Stimulated activated CD4-positive, alpha-beta T cell treated with anti-CD3 and anti-CD28 coated beads, Interleukin-2, amount 100 ng/mL, for 4 hours (primary cell): Measurements from ENCODE around the gene OPCML.

Source experiments
- DNase-seq: peaks from one replicate; pipeline ENCODE4 v3.0.0-alpha.2; 2020; ENCODE audit warnings: low read depth

OPCML gene

DNA sequence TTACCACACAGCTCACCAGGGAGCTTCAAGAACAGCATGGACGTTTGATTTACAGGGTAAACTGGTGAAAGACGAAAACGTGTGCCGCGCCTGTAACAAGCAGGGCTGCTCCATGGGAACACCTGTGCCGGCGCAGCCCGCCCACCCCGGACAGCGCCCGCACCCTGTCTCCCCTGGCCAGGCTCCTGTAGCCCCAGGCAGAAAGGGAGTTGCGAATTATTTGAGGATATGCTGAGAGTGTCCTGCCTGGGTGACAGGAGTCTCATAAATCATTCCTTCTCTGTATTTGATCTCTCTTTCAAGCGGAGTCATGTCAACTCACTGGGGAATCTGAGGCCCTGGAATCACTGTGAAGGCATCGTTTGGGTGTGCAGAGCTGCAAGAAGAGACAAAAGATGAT, 804.3 kb downstream of the OPCML start:
- DNase-seq: no peak

DNA sequence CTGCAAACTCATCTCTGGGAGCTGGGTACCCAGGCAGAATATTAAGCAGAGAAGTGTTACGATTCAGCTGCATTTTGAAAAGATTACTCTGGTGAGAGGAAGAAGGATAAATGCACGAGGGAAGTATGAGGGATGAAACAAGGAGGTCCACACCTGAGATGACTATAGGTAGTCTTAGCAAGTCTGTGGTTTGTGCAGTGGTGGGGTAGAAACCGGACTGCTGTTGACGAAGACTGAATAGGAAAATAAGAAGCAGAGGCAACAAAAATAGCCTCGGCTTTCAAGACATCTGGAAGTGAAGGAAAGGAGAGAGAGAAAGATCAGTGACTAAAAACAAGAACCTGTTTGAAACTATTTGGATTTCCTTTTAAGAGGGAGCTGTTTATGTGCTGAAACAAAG, 810.8 kb downstream of the OPCML start:
- DNase-seq: no peak

DNA sequence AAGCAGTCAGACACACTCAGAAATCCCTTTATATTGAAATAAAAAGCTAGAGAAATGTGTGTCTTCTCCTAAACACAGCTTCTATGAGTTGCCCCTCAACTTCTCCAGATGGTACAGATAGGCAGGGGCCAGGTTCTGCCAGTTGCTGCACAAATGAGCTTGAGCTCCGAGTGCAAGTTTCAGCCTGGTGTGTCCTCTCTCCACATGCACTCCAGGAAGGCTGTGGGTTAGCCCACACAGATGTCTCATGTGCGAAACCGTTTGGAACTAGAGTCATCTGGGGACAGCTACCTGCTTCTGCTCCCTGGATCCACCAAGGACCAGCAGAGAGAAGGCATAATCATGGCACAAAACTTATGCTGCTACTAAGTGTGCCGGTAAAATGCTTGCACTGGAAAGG, 812.6 kb downstream of the OPCML start:
- no peak for DNase-seq

DNA sequence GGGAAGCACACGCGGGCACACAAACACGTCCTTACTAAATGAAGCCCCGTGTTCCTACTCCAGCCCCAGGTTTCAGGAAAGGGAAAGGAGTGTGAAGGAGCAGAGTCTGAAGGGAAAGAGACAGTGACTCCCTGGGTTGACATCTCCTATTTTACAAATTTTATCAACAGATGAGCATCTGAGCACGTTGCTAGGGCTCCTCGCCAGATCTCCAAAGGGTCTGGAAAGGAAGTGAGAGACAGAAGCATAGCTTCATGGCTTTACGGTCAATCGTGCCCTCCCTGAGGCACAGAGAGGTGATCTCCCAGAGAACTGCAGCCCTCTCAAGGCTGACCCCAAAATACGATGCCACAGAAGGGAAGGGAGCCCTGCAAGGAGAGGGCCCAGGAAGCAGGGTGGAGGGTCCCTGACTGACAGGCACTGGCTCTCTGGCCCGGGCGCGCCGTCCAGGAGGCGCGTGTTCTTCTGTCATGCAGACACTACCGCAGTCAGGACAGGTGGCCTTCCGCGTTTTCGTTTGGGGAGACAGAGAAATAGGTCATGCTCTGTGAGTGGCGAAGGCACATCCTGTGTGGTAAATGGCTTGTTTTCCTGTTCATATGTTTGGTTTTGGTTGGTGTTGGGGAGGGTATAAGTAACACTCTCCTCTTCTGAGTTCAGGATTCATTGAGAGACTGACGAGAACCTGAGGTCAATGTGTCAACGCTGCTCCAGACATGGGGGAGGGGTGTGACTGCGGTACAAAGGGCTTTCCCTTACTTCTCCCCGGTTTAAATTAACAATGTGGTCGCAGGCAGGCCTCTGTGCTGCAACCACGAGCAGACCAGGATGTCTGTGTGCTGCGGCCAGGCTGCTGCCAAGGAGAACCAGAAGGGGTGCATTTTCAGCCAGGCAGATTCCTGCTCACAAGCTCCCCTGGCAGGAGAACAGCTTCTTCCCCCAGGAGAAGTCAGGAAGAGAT, 813.3 kb downstream of the OPCML start:
- DNase-seq: no peak

DNA sequence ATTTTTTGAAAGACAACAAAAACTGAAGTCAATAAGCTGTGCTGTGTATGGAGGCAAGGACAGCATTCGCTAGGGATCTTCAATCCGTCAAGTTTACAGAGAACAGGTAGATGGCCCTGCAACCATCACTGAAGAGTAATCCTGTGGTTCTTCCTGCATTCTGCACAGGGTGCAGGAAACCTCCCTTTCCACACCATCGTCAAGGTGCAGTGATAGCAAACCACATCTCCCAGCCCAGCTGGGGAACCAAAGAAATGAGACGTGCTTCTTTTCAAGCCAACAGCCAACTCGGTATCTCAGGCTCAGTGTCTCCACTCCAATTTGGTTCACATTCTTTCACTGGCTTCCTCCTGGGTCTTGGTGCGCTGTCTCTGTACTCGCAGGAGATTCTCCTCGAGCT, 814.5 kb downstream of the OPCML start:
- DNase-seq: no peak

DNA sequence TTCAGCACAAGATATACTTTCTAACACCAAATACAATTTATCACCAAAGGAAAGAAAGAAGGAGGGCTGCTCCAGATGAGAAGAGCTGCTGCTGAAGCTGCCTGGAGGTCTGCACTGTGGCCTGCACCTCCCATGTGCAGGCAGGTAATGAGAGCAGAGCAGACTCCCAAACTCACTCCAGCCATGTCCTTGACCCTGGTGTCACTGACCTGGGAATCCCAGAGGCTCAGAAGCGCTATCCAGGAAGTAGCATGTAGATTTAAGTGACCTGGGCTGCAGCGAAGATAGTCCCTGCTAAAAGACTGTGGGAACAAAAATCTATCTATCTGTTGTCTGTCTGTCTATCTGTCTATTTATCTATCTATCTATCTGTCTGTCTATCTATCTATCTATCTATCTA, 816.3 kb downstream of the OPCML start:
- DNase-seq: no peak

DNA sequence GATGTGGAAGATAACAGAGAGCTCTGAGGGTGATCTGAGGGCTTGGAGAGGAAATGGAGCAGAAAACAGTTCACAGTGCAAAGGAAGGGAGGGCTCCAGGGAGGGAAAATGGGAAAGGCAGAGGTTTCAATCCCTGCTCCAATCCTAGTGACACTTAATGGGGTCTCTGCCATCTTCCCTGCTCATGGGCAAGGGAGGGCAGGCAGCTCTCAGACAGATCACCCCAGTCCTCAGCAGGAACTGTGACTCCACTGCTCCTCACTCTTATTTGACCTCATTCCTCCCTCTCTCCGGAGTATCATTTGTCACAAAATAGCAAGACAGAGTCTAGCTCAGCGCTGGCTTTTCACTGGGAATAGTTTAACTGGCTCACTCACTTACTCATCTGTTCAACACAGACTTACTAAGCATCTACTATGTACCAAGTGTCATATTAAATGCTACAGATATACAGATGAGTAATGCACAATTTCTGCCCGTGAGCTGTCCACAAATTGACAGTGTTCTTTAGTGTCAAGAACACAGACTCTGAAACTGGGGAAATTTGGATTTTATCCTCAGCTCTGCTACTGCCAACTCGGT, 817.4 kb downstream of the OPCML start:
- no peak for DNase-seq

DNA sequence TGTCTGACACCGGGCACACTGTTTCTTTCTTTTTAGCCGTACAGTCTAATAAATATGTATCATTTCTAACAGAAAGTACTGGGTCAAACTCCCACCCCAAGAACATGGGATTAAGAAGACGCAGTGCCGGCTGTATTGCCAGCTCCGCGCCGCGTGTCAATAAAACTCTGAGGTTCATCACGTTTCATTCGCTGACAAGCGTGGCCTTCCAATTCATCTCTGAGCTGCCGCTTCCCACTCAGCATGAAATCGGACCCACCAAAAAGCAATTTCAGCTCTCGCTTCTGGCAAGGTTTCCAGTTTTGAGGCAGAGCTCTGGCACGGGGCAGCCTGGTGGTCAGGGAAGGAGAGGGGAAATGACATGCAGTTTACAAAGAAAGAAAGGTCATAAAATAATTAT, 819.8 kb downstream of the OPCML start:
- DNase-seq: no peak

DNA sequence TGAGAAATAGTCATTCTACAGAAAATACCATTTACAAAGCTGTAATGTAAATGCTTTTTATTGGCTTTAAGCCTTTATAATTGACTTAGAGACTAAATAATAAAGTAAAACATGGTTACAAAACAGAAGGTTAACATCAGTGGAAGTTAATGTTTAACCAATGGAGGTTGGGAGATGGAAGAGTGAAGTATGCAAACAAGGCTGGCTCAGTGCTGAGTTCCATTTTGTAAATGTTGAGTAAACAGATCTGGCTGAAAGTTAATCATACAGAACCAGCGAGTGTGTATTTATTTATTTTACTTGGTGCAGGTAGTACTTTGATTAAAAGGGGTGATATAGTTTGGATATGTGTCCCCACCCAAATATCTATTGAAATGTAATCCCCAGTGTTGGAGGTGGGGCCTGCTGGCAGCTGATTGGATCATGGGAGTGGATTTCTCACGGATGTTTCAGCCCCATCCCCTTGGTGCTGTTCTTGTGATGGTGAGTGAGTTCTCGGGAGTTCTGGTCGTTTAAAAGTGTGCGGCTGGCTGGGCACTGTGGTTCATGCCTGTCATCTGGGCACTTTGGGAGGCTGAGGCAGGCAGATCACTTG, 827.4 kb downstream of the OPCML start:
- DNase-seq: no peak

DNA sequence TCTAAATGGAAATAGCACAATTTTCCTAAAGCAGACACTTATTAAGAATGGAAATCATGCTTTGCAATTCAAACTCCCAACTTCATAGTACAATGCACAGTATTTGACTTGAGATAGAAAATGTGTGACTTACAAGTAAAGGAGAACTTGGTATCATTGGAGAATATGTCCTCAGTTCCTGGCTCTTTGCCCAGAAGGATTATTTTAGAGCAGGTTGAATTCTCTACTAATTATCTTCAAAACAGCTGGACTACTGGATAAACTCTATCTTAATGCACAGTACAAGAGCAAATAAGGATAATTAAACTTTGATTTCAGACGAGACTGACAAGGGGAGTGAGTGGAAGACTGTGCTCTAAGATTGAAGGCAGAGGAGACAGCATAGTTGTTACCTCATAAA, 839.4 kb downstream of the OPCML start:
- no peak for DNase-seq

DNA sequence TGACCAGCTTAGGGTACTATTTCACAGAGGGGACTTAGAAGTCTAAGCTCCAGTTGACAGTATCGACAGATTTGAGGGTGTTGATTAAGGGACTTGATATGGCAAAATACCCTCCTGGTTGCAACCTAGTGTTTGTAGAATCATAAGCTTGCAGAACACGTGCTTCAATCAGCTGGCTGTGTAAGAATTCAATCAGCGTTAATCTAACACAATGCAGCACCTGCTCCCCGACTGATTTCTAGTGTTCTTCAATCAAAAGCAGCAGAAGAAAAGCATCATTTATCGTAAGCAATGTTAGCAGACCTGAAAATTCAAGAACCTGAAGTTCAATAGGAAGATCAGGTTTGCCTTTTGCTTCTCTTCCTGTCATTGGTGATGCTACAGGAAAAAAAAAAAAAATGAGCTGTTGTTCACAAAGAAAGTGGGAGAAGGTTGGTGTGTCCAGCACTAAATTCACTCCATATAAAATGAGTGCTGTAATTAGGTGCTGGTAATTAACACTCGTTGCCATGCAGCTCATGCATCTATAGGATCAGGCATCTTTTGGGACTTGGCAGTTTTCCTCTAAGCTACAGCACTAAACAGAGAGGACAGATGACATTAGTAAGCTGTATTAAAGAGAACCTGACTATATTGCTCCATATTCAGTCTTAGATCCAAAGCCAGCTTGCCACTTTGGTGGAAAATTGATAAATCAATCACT, 840.3 kb downstream of the OPCML start:
- no peak for DNase-seq

DNA sequence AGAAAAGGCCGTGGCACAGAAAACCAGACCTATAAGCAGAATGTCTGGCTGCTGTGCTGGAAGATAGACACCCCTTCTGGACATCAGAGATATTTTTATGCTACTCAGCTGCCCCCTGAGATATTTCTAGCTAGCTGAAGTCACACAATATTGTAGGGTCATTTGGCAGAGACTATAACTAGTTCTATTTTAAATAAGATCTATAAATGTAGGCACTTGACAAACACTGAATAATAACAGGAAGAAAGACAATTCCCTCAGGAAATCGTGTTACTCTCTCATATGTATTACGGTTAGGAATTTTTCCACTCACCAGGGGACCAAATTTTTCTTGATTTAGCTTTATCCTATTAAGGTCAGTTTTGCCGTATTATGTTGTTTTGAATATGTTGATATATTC, 845.4 kb downstream of the OPCML start:
- DNase-seq: no peak

DNA sequence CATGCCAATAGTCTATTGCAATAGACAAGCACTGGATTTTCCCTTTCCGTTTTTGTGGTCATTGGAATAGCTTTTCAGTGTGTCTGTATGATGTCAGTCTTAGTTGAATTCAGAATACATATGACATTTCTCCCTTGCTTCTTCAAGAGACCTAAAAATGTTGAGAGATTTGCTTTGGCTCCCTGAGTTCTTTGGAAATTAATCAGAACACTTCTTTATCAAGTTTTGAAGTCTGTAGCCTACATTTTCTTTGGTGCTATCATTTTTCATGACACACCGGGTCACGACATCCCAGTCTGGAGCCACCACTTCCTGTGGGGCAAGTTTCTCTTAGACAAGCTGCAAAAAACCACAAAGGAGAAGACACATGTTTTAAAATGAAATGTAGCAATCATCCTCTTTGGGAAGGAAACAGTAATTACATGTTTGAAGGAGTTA, 847.1 kb downstream of the OPCML start:
- DNase-seq: no peak

DNA sequence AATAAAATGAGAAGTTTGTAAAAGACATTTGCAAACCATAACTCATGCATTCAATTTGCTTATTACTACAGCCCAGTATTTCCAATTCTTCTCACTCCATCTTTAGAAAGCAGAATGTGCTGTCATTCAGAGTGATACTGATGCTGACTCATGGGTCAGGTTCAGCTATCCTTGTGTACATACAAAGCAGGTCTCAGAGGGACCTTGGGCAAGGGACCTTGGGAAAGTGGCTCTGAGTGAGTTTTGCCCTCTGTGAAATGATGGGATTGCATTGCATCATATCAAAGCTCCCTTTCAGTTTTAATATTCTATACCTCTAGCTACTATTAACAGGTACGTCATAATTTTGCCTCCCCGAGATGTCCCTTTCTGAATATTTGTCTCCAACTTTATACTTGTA, 848.7 kb downstream of the OPCML start:
- no peak for DNase-seq

DNA sequence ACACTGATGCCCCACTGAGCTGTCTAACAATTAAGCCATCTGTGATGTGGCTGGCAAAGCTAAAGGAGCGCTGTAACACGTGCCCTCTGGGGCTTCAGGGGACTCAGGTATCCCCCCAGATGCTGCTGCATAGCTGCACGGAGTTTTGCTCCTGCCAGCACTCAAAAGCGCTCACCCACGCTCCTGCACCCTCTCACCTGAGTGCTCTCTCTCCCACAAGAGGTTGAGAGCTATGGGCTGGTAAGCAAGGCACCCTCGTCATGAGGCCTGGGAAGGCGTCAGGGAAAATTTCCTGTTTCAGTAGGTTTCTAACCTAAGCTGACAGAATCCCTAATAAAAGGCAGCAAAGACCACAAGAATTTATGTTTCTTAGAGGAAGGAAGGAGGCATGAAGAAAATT, 850.3 kb downstream of the OPCML start:
- DNase-seq: no peak

DNA sequence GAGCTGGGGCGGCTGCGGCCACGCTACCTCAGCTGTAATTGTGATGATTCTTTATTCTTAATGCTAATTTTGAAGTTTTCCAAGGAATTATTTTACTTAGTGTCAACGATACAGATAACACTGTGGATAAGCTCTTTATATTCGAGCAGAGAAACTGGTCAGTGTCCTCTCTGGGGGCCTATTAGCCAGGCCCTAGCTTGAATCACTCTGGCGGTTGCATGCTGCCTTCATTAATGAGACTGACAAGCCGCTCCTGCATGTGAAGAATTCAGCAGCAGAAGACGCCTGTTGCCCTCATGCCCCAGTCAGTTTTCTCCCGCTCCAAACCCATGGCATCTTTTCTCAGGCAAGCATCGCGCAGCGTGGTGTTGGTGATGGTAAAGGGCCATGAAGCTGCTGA, 851.7 kb downstream of the OPCML start:
- DNase-seq: no peak

DNA sequence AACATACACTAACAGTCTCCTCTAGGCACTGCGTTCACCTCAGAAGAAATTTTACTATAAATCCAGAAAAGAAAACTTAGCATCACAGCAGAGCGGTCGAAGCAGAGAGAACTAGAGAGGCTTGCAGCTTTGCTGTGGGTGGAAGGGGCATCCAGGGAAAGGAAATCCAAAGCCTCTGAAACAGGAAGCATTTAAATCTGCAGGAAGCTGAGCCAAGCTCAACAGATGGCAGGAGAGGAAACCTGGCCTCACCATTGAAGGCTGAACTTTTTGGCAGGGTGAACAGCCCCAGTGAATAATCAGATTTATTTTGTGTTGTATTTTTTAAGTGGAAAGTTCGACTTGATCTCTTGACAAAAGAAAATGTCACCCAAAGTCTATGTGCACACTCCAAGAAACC, 858.1 kb downstream of the OPCML start:
- no peak for DNase-seq

DNA sequence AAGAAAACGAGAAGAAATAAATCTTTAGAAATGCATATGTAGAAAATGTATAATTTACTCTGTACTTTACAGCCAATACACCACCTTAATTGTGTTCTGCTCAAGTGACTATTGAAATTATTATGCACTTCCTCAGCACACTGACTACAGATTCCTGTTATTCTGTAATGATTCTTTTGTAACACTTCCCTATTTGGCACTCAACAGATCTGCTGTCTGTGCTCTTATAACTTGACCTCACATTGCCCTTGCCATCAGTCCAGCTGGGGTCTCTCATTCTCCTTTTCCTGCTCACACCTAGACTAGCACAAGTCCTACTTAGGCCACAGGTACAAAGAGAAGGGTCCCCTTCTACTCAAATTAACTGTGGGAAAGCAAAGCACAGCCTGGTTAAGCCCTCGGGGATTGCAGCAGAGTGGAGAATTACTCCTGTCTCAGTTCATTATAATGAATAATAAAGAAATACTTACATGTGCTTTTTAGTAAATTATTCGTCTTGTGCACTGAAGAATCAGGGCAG, 860.4 kb downstream of the OPCML start:
- no peak for DNase-seq

DNA sequence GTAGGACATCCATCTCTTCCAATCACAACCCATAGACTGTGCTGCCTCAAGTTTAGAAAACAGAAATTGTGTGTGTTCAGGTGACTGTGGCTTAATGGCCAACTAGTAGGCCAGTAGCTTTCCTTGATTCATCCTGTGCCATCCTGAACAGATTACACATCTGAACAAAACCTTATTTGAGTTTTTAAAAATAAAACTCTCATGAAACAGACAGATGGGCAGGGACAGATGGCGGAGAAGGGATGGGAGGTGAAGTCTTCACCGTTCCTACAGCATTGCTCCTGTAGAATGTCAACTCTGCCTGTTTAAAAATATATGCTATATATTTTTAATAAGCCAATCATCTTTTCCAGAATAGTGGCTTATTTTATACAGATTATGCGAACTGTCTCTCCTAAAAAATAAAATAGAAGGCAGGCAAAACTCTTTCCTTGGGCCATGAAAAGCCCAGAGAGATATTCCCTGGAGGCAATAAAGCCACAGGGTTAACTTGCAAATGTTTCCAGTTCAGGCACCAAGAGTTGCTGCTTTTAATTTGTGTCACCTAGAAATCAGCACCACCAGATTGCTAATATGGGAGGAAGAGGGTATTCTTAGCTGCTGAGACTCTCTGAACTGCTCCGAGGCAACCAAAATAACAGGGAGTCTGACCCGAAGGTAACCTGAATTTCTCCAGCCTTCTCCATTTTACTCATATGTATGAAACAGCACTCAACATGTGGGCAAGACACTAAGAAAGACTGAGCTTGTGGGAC, 861.2 kb downstream of the OPCML start:
- DNase-seq: no peak

DNA sequence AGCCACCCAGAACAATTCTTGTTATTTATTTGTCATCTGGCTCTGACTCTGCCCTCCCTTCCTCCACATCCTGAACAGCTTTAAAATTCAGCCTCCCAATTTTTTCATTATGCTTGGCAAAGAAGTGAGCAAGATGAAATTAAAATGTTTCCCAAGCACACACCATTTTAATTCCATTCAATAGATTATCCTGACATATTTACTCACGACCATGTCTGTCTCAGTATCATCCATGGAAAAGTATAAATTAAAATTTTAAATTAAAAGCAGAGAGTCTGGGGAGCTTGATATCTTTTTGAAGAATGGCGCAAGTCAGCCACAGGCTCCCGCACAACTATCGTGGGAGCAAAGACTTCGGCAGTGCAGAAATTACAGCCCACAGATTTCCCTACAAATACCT, 862.4 kb downstream of the OPCML start:
- no peak for DNase-seq

DNA sequence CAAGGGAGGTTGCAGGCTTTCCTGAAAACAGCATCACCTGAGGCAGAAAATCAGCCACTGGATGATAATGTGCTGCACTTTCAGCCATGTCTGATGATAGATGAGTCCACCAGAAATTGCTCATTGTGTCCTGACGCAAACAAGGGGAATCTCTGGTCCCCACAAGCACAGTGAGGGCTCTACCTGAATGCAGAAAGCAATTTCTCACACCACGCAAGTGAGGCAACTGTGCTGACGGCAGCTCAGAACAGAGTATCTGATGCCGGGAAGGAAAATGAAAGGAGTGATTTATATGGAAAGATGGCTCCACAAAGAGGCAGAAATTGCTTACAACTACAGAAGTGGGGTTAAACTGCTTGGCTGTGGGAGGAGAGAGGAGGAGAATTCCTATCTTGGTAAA, 867.1 kb downstream of the OPCML start:
- no peak for DNase-seq

DNA sequence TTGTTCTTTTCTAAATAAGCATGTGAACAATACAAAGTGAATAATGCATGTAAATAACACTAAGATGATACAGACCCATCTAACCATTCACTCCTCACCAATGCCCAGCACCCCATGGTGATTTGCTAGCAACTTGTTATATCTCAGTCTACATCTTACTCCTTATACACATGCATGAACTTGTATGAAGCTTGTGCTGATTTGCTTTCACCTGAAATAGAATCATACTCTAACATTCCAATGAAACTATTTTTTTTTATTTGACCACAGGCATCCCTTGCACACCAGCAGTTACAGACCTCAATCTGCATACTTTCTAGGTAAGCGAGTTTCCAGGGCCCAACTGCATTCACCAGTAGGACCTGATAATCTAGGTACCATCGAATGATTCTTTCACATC, 873.6 kb downstream of the OPCML start:
- no peak for DNase-seq
